WTC11 (cell line): ENCODE results near the gene SMIM38. TPM values are rescaled to one million over a fixed set of nuclear protein-coding genes. Genes with fewer than 3 reads are reported as not detected.

Source experiments
- ATAC-seq: fragments of 200-7000 bp; cut with Tn5 transposase; 2 replicates; pipeline ENCODE4 v1.10.0; 2021; ENCODE audit warnings: mild to moderate bottlenecking, moderate library complexity
- CTCF ChIA-PET: fragments of 300-600 bp; sonication (Branson Sonifier 250); formaldehyde crosslinking; loops from one replicate; lab custom pipeline; 2021; ENCODE audit warnings: antibody characterized with exemption; lab: Charles Lee
- POLR2A ChIA-PET: fragments of 350-600 bp; sonication (Branson Sonifier 250); formaldehyde crosslinking; loops from one replicate; lab custom pipeline; 2021; ENCODE audit warnings: antibody characterized with exemption; lab: Charles Lee
- DNase-seq: peaks from one replicate; pipeline ENCODE4 v3.0.0; 2021; ENCODE audit warnings: low spot score
- H3K27ac Mint-ChIP-seq: 2 replicates; pipeline ENCODE4 v1.8.0; 2021; ENCODE audit warnings: mixed read lengths
- H3K27me3 Mint-ChIP-seq: 2 replicates; pipeline ENCODE4 v1.8.0; 2021; ENCODE audit warnings: low read depth, mild to moderate bottlenecking, moderate library complexity, mixed read lengths
- H3K36me3 Mint-ChIP-seq: 2 replicates; pipeline ENCODE4 v1.8.0; 2021; ENCODE audit warnings: mixed read lengths
- H3K4me1 Mint-ChIP-seq: 2 replicates; pipeline ENCODE4 v1.8.0; 2022; ENCODE audit warnings: mixed read lengths
- H3K4me3 Mint-ChIP-seq: 2 replicates; pipeline ENCODE4 v1.8.0; 2021; ENCODE audit warnings: mild to moderate bottlenecking, moderate library complexity, mixed read lengths
- H3K9me3 Mint-ChIP-seq: 2 replicates; pipeline ENCODE4 v1.8.0; 2021; ENCODE audit warnings: mixed read lengths
- ATF2 ChIP-seq: sonication (generic); formaldehyde crosslinking; IDR thresholded peaks from 2 replicates; pipeline ENCODE4 v1.8.1; 2022; ENCODE audit warnings: low read depth, missing genetic modification reagents, borderline replicate concordance
- CTCF ChIP-seq: fragments of 200-600 bp; IDR thresholded peaks from 2 replicates; pipeline ENCODE4 v1.8.0; 2022; ENCODE audit warnings: antibody characterized with exemption
- E2F1 ChIP-seq: sonication (generic); formaldehyde crosslinking; IDR thresholded peaks from 2 replicates; pipeline ENCODE4 v1.8.0; 2022; ENCODE audit warnings: mild to moderate bottlenecking, missing genetic modification reagents
- EMX1 ChIP-seq: fragments of 250-450 bp; sonication (Bioruptor Pico); IDR thresholded peaks from 2 replicates; pipeline ENCODE4 v1.8.0; 2021; ENCODE audit warnings: mild to moderate bottlenecking
- FOXJ3 ChIP-seq: sonication (generic); formaldehyde crosslinking; IDR thresholded peaks from 2 replicates; pipeline ENCODE4 v1.9.0; 2021; ENCODE audit warnings: missing genetic modification reagents, mild to moderate bottlenecking, borderline replicate concordance
- FOXP4 ChIP-seq: sonication (generic); formaldehyde crosslinking; IDR thresholded peaks from 2 replicates; pipeline ENCODE4 v1.8.0; 2022; ENCODE audit warnings: mild to moderate bottlenecking, missing genetic modification reagents
- GABPB1 ChIP-seq: sonication (generic); formaldehyde crosslinking; IDR thresholded peaks from 2 replicates; pipeline ENCODE4 v1.8.1; 2023; ENCODE audit warnings: mild to moderate bottlenecking, missing genetic modification reagents
- MLX ChIP-seq: sonication (generic); formaldehyde crosslinking; IDR thresholded peaks from 2 replicates; pipeline ENCODE4 v1.8.1; 2023; ENCODE audit warnings: mild to moderate bottlenecking, missing genetic modification reagents, moderate library complexity
- PRRX2 ChIP-seq: fragments of 250-450 bp; sonication (Bioruptor Pico); IDR thresholded peaks from 2 replicates; pipeline ENCODE4 v1.8.0; 2021; ENCODE audit warnings: mild to moderate bottlenecking
- SMAD3 ChIP-seq: sonication (generic); formaldehyde crosslinking; IDR thresholded peaks from 2 replicates; pipeline ENCODE4 v1.8.0; 2022; ENCODE audit warnings: missing genetic modification reagents, mild to moderate bottlenecking, borderline replicate concordance
- SP1 ChIP-seq: sonication (generic); formaldehyde crosslinking; conservative IDR thresholded peaks from 2 replicates; pipeline ENCODE4 v1.8.1; 2022; ENCODE audit warnings: missing genetic modification reagents
- TP53 ChIP-seq: sonication (generic); formaldehyde crosslinking; IDR thresholded peaks from 2 replicates; pipeline ENCODE4 v1.8.1; 2023; ENCODE audit warnings: mild to moderate bottlenecking, missing genetic modification reagents
- ZNF138 ChIP-seq: sonication (generic); formaldehyde crosslinking; conservative IDR thresholded peaks from 2 replicates; pipeline ENCODE4 v1.8.1; 2022; ENCODE audit warnings: mild to moderate bottlenecking, moderate library complexity, missing genetic modification reagents
- ZNF281 ChIP-seq: sonication (generic); formaldehyde crosslinking; IDR thresholded peaks from 2 replicates; pipeline ENCODE4 v1.8.0; 2023; ENCODE audit warnings: mild to moderate bottlenecking, missing genetic modification reagents
- ZNF423 ChIP-seq: fragments of 250-450 bp; sonication (Bioruptor Pico); IDR thresholded peaks from 2 replicates; pipeline ENCODE4 v2.1.2; 2022; ENCODE audit warnings: mild to moderate bottlenecking, moderate library complexity
- ZNF512 ChIP-seq: sonication (generic); formaldehyde crosslinking; IDR thresholded peaks from 2 replicates; pipeline ENCODE4 v1.8.1; 2022; ENCODE audit warnings: missing genetic modification reagents, borderline replicate concordance
- ZNF671 ChIP-seq: fragments of 250-450 bp; sonication (Bioruptor Pico); IDR thresholded peaks from 2 replicates; pipeline ENCODE4 v1.8.0; 2021; ENCODE audit warnings: mild to moderate bottlenecking
- total RNA-seq: library from RNA; stranded (reverse); gene quantifications from 3 replicates; pipeline ENCODE4 v1.2.3, GENCODE V29; 2021

Gene SMIM38
- total RNA-seq, 1 experiment from 2014 or later = 0.39 TPM

GRCh38 chr11:69180726-69181125, 25.0 kb downstream of the SMIM38 start (continued):
- TF ChIP-seq ZNF512 (CRISPR knock-in tag) (no peak), PRRX2 (CRISPR knock-in tag) (no peak), FOXJ3 (CRISPR knock-in tag) (no peak), MLX (CRISPR knock-in tag) (no peak), ZNF671 (CRISPR knock-in tag) (no peak), FOXP4 (CRISPR knock-in tag) (no peak), TP53 (CRISPR knock-in tag) (no peak)

- no peaks in the 10 kb centered on the region for H3K27me3 Mint-ChIP-seq
- H3K9me3 Mint-ChIP-seq = peaks cover 11% of the 10 kb centered on the region
- ChIA-PET POLR2A (interaction anchor here (0.6 kb wide), 1 partner anchor 31 kb away, joined by 5 read pairs; no protein-coding TSS in a partner anchor), CTCF (interaction anchor here (0.6 to 3.3 kb wide), 3 partner anchors 52 to 530 kb away, joined by 3 to 11 read pairs (median 3); no protein-coding TSS in a partner anchor)
- no peak for ATAC-seq
- H3K4me1 Mint-ChIP-seq = no peaks in the 10 kb centered on the region
- no peak overlapping the region for H3K27ac Mint-ChIP-seq
- no peak overlapping the region for H3K4me3 Mint-ChIP-seq
- no peaks in the 10 kb centered on the region for H3K36me3 Mint-ChIP-seq
- DNase-seq = no peak
- no peak for TF ChIP-seq SP1 (CRISPR knock-in tag)
- no peak for TF ChIP-seq ZNF423 (CRISPR knock-in tag)
- TF ChIP-seq SMAD3 (CRISPR knock-in tag) = no peak
- TF ChIP-seq EMX1 (CRISPR knock-in tag) = no peak
- no peak for TF ChIP-seq ZNF138 (CRISPR knock-in tag)
- no peak for TF ChIP-seq FOXJ3 (CRISPR knock-in tag)
- TF ChIP-seq CTCF = no peak
- no peak for TF ChIP-seq GABPB1 (CRISPR knock-in tag)
Observed at GRCh38 chr11:69183613-69184012, 27.9 kb downstream of the SMIM38 start.

GRCh38 chr11:69186316-69187260, 30.9 kb downstream of the SMIM38 start:
- DNase-seq = no peak
- Mint-ChIP-seq H3K36me3 (no peaks in the 10 kb centered on the region), H3K27ac (no peak overlapping the region), H3K27me3 (no peaks in the 10 kb centered on the region), H3K9me3 (peaks cover 20% of the 10 kb centered on the region), H3K4me1 (no peaks in the 10 kb centered on the region), H3K4me3 (no peak overlapping the region)
- POLR2A ChIA-PET = no interaction called here
- ATAC-seq = no peak
- CTCF ChIA-PET = interaction anchor here (0.7 to 1.0 kb wide), 2 partner anchors 497 to 611 kb away, joined by 3 read pairs; no protein-coding TSS in a partner anchor
- TF ChIP-seq CTCF = no peak
- TF ChIP-seq ZNF281 = no peak
- no peak for TF ChIP-seq E2F1 (CRISPR knock-in tag)
- no peak for TF ChIP-seq ATF2
